Measurements from ENCODE around the gene PAPPA. TPM values are rescaled to one million over a fixed set of nuclear protein-coding genes. Genes with fewer than 3 reads are reported as not detected.

PAPPA gene
- total and polyA plus RNA-seq, 11 donors: 0.23 to 8.5 (median 2.1) TPM

GRCh38 chr9:116144555-116144954, 9.0 kb upstream of the PAPPA start:
- DNase-seq: no peak
- Histone ChIP-seq H3K4me1 (no peaks in the 10 kb centered on the region), H3K27me3 (peaks cover 0 to 5% (median 0%) of the 10 kb centered on the region in 9 donors), H3K27ac (no peak overlapping the region), H3K36me3 (no peaks in the 10 kb centered on the region), H3K9me3 (no peaks in the 10 kb centered on the region), H3K4me3 (no peak overlapping the region)
- TF ChIP-seq POLR2A (IDR thresholded peaks at IDR 0.05): no peak
- no peak for TF ChIP-seq CTCF (IDR thresholded peaks at IDR 0.05)
- 77 to 83% (median 80%) methylated on average over 2 of the region's 2 CpGs for WGBS, 4 donors
- intact Hi-C loops (cut with DNase I): loop anchor here in 1 of 10 donors (10.0 kb wide), 1 partner anchor 550 kb away; no protein-coding TSS in a partner anchor
- ATAC-seq: no peak

DNA sequence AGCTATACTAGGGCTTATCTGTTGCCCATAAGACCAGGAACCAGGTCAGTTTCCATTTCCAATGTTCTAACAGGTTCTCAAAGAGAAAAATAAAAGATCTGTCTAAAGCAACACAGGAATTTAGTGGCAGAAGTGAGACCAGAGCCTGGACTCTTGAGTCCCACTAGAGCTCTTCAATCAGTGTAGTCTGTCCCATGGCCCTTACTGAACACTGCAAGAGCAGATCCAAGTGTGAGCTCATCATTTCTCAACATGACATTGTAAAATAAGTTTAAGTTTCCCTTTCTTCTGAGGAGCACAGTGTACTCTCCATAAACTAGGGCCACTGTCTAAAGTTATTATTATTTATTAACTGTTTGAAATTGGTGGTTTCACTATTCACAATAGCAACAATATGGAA, 8.6 kb upstream of the PAPPA start:
- peaks cover 0 to 5% (median 0%) of the 10 kb centered on the region in 9 donors for H3K27me3 ChIP-seq
- H3K27ac ChIP-seq: no peak overlapping the region
- no peak for DNase-seq
- TF ChIP-seq POLR2A (IDR thresholded peaks at IDR 0.05): no peak
- TF ChIP-seq CTCF (IDR thresholded peaks at IDR 0.05): no peak
- no peaks in the 10 kb centered on the region for H3K9me3 ChIP-seq
- no peaks in the 10 kb centered on the region for H3K4me1 ChIP-seq
- no peak for ATAC-seq
- H3K4me3 ChIP-seq: no peak overlapping the region
- H3K36me3 ChIP-seq: no peaks in the 10 kb centered on the region
- intact Hi-C loops (cut with DNase I): loop anchor here in 1 of 10 donors (10.0 kb wide), 1 partner anchor 550 kb away; no protein-coding TSS in a partner anchor

- WGBS, 4 donors: 72 to 86% (median 79%) methylated on average over 4 of the region's 4 CpGs
- H3K27me3 ChIP-seq: peaks cover 0 to 16% (median 0%) of the 10 kb centered on the region in 9 donors
- peaks cover 0 to 7% (median 0%) of the 10 kb centered on the region in 12 donors for H3K4me1 ChIP-seq
- no peak for TF ChIP-seq CTCF (IDR thresholded peaks at IDR 0.05)
- TF ChIP-seq POLR2A (IDR thresholded peaks at IDR 0.05): no peak
- no peaks in the 10 kb centered on the region for H3K9me3 ChIP-seq
- intact Hi-C loops (cut with DNase I): loop anchor here in 1 of 10 donors (10.0 kb wide), 1 partner anchor 553 kb away; no protein-coding TSS in a partner anchor
- no peak overlapping the region for H3K27ac ChIP-seq
- H3K4me3 ChIP-seq: no peak overlapping the region
- DNase-seq: no peak
- ATAC-seq: no peak
- no peaks in the 10 kb centered on the region for H3K36me3 ChIP-seq
Observed at GRCh38 chr9:116147821-116148220, 5.8 kb upstream of the PAPPA start.

- intact Hi-C loops (cut with DNase I): loop anchor here in 9 of 10 donors (5.0 to 10.0 kb wide), 15 partner anchors 165 to 558 kb away; no protein-coding TSS in a partner anchor
- Histone ChIP-seq H3K4me1 (peaks cover 0 to 11% (median 0%) of the 10 kb centered on the region in 12 donors), H3K27ac (no peak overlapping the region), H3K27me3 (peaks cover 0 to 29% (median 4%) of the 10 kb centered on the region in 9 donors), H3K9me3 (no peaks in the 10 kb centered on the region), H3K4me3 (no peak overlapping the region), H3K36me3 (no peaks in the 10 kb centered on the region)
- ATAC-seq: peak in 1 of 4 donors; percentile 47
- no peak for DNase-seq
- WGBS, 4 donors: 22 to 29% (median 26%) methylated on average over 4 of the region's 4 CpGs
- TF ChIP-seq POLR2A (IDR thresholded peaks at IDR 0.05): no peak
- TF ChIP-seq CTCF (IDR thresholded peaks at IDR 0.05): peak; percentile 25 to 67 (median 55)
Observed at GRCh38 chr9:116149844-116150243, 3.7 kb upstream of the PAPPA start.
